Gastroesophageal sphincter (tissue), 4 donors: ENCODE data around the gene ATP9B. TPM values are rescaled to one million over a fixed set of nuclear protein-coding genes. Genes with fewer than 3 reads are reported as not detected.
A peak's percentile ranks its signal among the peaks of the same experiment; 100 is the strongest.

ENCODE experiments used
- ATAC-seq: fragments of 150-250 bp; one replicate; pipeline ENCODE4 v1.9.1; 2016; ENCODE audit warnings: mild to moderate bottlenecking, moderate library complexity
- H3K27ac ChIP-seq, 4 donors: fragments of 200-600 bp; sonication (generic) in 3 of 4; 1 replicate in 3 of 4; 2 replicates in 1 of 4; pipeline ENCODE4 v1.5.1; 2016 to 2019
- H3K27me3 ChIP-seq: fragments of 200-600 bp; sonication (generic); one replicate; pipeline ENCODE4 v1.5.1; 2019
- H3K36me3 ChIP-seq, 2 donors: fragments of 200-600 bp; sonication (generic); one replicate each; pipeline ENCODE4 v1.5.1; 2019; ENCODE audit warnings: control low read depth in 1 of 2
- H3K4me1 ChIP-seq, 3 donors: fragments of 200-600 bp; sonication (generic); 1 replicate in 2 of 3; 2 replicates in 1 of 3; pipeline ENCODE4 v1.5.1; 2016 to 2019; ENCODE audit warnings: control low read depth in 2 of 3
- H3K4me3 ChIP-seq, 2 donors: fragments of 200-600 bp; sonication (generic); one replicate each; pipeline ENCODE4 v1.5.1; 2019; ENCODE audit warnings: mild to moderate bottlenecking in 1 of 2, moderate library complexity in 1 of 2
- H3K9me3 ChIP-seq, 3 donors: fragments of 200-600 bp; sonication (generic); one replicate each; pipeline ENCODE4 v1.5.1; 2017 to 2019; ENCODE audit warnings: control low read depth in 2 of 3
- CTCF ChIP-seq, 4 experiments: fragments of 200-600 bp in 2 of 4; fragments of 450-650 bp in 2 of 4; sonication (generic) in 1 of 4; IDR thresholded peaks; one replicate each; pipeline ENCODE4 v1.5.1; 2017 to 2019; ENCODE audit warnings: antibody characterized with exemption in 4 of 4, mild to moderate bottlenecking in 2 of 4, moderate library complexity in 2 of 4
- EP300 ChIP-seq: sonication (generic); formaldehyde crosslinking; IDR thresholded peaks from one replicate; pipeline ENCODE4 v1.6.1; 2017; ENCODE audit warnings: antibody characterized with exemption, mild to moderate bottlenecking
- POLR2A ChIP-seq, 2 donors: fragments of 450-650 bp; IDR thresholded peaks; one replicate each; pipeline ENCODE4 v1.6.1; 2017; ENCODE audit warnings: antibody characterized with exemption in 2 of 2, mild to moderate bottlenecking in 2 of 2, moderate library complexity in 1 of 2
- POLR2AphosphoS5 ChIP-seq: sonication (generic); formaldehyde crosslinking; IDR thresholded peaks from one replicate; pipeline ENCODE4 v1.6.1; 2017; ENCODE audit warnings: antibody characterized with exemption
- WGBS, 2 donors: methylation state at CpG; one replicate each; pipeline ENCODE4 v1.1.5; 2018; ENCODE audit warnings: low coverage in 1 of 2; 5-methylcytosine and 5-hydroxymethylcytosine counted together
- total RNA-seq, 4 donors: library from RNA; depleted of rRNA; stranded (reverse); fragments of >200 nt; gene quantifications; one replicate each; pipeline ENCODE4 v1.1.0, GENCODE V29; 2016

ATP9B gene
- total RNA-seq, 4 donors from 2014 or later = 16.6 to 48.7 (median 33.7) TPM

GRCh38 chr18:79395308-79395640, 326.1 kb downstream of the ATP9B start:
- no peaks in the 10 kb centered on the region for H3K9me3 ChIP-seq
- H3K36me3 ChIP-seq = no peaks in the 10 kb centered on the region
- H3K27me3 ChIP-seq = no peaks in the 10 kb centered on the region
- TF ChIP-seq EP300 (no peak), CTCF (IDR thresholded peaks at IDR 0.05) (no peak), POLR2A (IDR thresholded peaks at IDR 0.05) (no peak), POLR2AphosphoS5 (no peak)
- peak overlapping the region; percentile 88 to 99 (median 96) for H3K27ac ChIP-seq
- WGBS, 2 donors = 0% methylated on average over 4 of the region's 34 CpGs; no CpG with 5 or more reads in 1 of the 2 donors
- peaks cover 0 to 57% (median 20%) of the 10 kb centered on the region in 3 donors for H3K4me1 ChIP-seq
- H3K4me3 ChIP-seq = peak overlapping the region; percentile 62 to 82
- ATAC-seq = no peak

GRCh38 chr18:79395761-79396404, 326.7 kb downstream of the ATP9B start, which contains the start of gene NFATC1:
Gene NFATC1, plus strand, starts transcription at chr18:79395930. Its CDS starts 295 bp downstream, at chr18:79396225.
- H3K4me1 ChIP-seq = peaks cover 0 to 59% (median 20%) of the 10 kb centered on the region in 3 donors
- peak; percentile 65 for ATAC-seq

GRCh38 chr18:79396431-79397246, 327.4 kb downstream of the ATP9B start:
- Histone ChIP-seq H3K27ac (peak overlapping the region; percentile 85 to 99 (median 96)), H3K4me3 (peak overlapping the region; percentile 56 to 82), H3K36me3 (no peaks in the 10 kb centered on the region), H3K27me3 (no peaks in the 10 kb centered on the region), H3K4me1 (peaks cover 0 to 67% (median 20%) of the 10 kb centered on the region in 3 donors), H3K9me3 (no peaks in the 10 kb centered on the region)
- ATAC-seq = peak; percentile 10
- 50% methylated on average over 2 of the region's 68 CpGs; no CpG with 5 or more reads in 1 of the 2 donors for WGBS, 2 donors
- TF ChIP-seq POLR2A (IDR thresholded peaks at IDR 0.05) (no peak), CTCF (IDR thresholded peaks at IDR 0.05) (peak in 1 of 4 experiments; percentile 64)

More at GRCh38 chr18:79395761-79396404, 326.7 kb downstream of the ATP9B start, which contains the start of gene NFATC1:
- Histone ChIP-seq H3K9me3 (no peaks in the 10 kb centered on the region), H3K27ac (peak within 1 kb of the TSS; percentile 88 to 99 (median 96)), H3K4me3 (peak within 1 kb of the TSS; percentile 62 to 82), H3K27me3 (no peaks in the 10 kb centered on the region), H3K36me3 (no peaks in the 10 kb centered on the region)
- no CpG with 5 or more reads among the region's 91 CpGs for WGBS, 2 donors
- TF ChIP-seq POLR2AphosphoS5 (peak; percentile 82), CTCF (IDR thresholded peaks at IDR 0.05) (peak in 1 of 4 experiments; percentile 4), EP300 (no peak), POLR2A (IDR thresholded peaks at IDR 0.05) (peak; percentile 59 to 82)

- peaks cover 0 to 74% (median 24%) of the 10 kb centered on the region in 3 donors for H3K4me1 ChIP-seq
- peak overlapping the region in 1 of 2 donors; percentile 82 for H3K4me3 ChIP-seq
Observed at GRCh38 chr18:79397247-79397829, 328.1 kb downstream of the ATP9B start.

More at GRCh38 chr18:79397247-79397829, 328.1 kb downstream of the ATP9B start:
- Histone ChIP-seq H3K9me3 (no peaks in the 10 kb centered on the region), H3K36me3 (no peaks in the 10 kb centered on the region), H3K27ac (peak overlapping the region in 3 of 4 donors; percentile 6 to 99 (median 97)), H3K27me3 (no peaks in the 10 kb centered on the region)
- TF ChIP-seq POLR2A (IDR thresholded peaks at IDR 0.05) (no peak), EP300 (no peak)
- ATAC-seq = no peak
- 87 to 90% methylated on average over 3 to 12 of the region's 27 CpGs for WGBS, 2 donors
